ENCODE results near the gene SCN5A.

GRCh38 chr3:38652934-38653333 lies 3.4 kb upstream of the SCN5A start:
- TF ChIP-seq POLR2AphosphoS5 (IDR thresholded peaks at IDR 0.05; ENCODE audit: low read depth, low read length), result no peak
- no peak for TF ChIP-seq CTCF (IDR thresholded peaks at IDR 0.05 in 2 of 3, conservative IDR thresholded peaks at IDR 0.05 in 1 of 3; ENCODE audit: borderline replicate concordance in 1 of 3, insufficient read depth in 1 of 3, low read depth in 2 of 3, low read length in 2 of 3)
- no peak for TF ChIP-seq EZH2 (IDR thresholded peaks at IDR 0.05)
- TF ChIP-seq TCF7L2 (IDR thresholded peaks at IDR 0.05; ENCODE audit: borderline replicate concordance, extremely low read depth, insufficient read depth, insufficient read length), result no peak
- no peak for TF ChIP-seq CBX3 (IDR thresholded peaks at IDR 0.05; ENCODE audit: low read depth)
- no peak for TF ChIP-seq POLR2A (IDR thresholded peaks at IDR 0.05; ENCODE audit: borderline replicate concordance, extremely low read depth, insufficient read depth, insufficient read length)
- TF ChIP-seq EGR1 (IDR thresholded peaks at IDR 0.05; ENCODE audit: low read depth), result no peak
- TF ChIP-seq MAX (IDR thresholded peaks at IDR 0.05), result no peak
- no peak for TF ChIP-seq REST (IDR thresholded peaks at IDR 0.05; ENCODE audit: low read depth)
- TF ChIP-seq ZNF274 (IDR thresholded peaks at IDR 0.05; ENCODE audit: low read depth, low read length), result no peak
- TF ChIP-seq SIN3A (IDR thresholded peaks at IDR 0.05; ENCODE audit: low read depth), result no peak
- TF ChIP-seq SRF (IDR thresholded peaks at IDR 0.05; ENCODE audit: low read depth), result no peak
- no peak for TF ChIP-seq EZH2phosphoT487 (IDR thresholded peaks at IDR 0.05; ENCODE audit: borderline replicate concordance)
